Vagina (tissue), 2 donors: ENCODE results near the gene ATXN1.

Source experiments
- CTCF ChIP-seq, 3 experiments: fragments of 450-650 bp in 2 of 3; fragments of 200-600 bp in 1 of 3; sonication (generic) in 1 of 3; IDR thresholded peaks; one replicate each; pipeline ENCODE4 v1.5.1; 2017 to 2019; ENCODE audit warnings: antibody characterized with exemption in 3 of 3, mild to moderate bottlenecking in 2 of 3, moderate library complexity in 2 of 3
- POLR2A ChIP-seq, 2 donors: fragments of 450-650 bp; IDR thresholded peaks; one replicate each; pipeline ENCODE4 v1.6.1; 2017; ENCODE audit warnings: antibody characterized with exemption in 2 of 2, mild to moderate bottlenecking in 2 of 2, moderate library complexity in 2 of 2

- no peak for TF ChIP-seq CTCF (IDR thresholded peaks at IDR 0.05)
- TF ChIP-seq POLR2A (IDR thresholded peaks at IDR 0.05) = no peak
These were observed 215.9 kb downstream of the ATXN1 start for GRCh38 chr6:16545382-16545781.
